ENCODE data around the gene MAP7D3. TPM values are rescaled to one million over a fixed set of nuclear protein-coding genes. Genes with fewer than 3 reads are reported as not detected.

MAP7D3 gene
- polyA plus RNA-seq, 3 donors, result 1.8 to 3.4 (median 2.9) TPM

DNA sequence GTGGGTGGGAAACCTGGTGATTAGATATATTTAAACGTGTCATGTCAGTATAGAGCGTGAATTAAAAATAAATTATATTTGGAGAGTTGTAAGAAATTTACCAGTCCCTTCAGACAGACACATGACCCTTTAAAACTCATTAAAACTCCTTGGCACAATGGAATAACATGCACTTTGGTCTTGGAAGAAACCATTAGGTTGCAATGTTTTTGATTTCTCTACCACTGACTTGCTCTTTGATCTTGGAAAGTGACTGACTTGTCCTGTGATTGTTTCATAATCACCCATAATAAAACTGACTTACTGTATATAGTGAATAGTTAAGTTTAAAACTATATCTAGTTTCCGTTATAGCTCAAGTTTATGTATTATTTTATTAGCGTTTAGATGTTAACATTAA, 68.0 kb downstream of the MAP7D3 start:
- H3K79me2 ChIP-seq (ENCODE audit: insufficient read depth, low read length), result no peaks in the 10 kb centered on the region
- no peaks in the 10 kb centered on the region for H3K36me3 Mint-ChIP-seq
- H2AFZ ChIP-seq (ENCODE audit: insufficient read depth, low read depth, low read length, poor library complexity, severe bottlenecking), result no peak overlapping the region
- no peak overlapping the region for H3K9ac ChIP-seq (ENCODE audit: insufficient read depth, low read length, poor library complexity, severe bottlenecking)
- H3K4me1 ChIP-seq (ENCODE audit: control insufficient read depth in 1 of 2, insufficient read depth in 2 of 2, low read length in 2 of 2), result no peaks in the 10 kb centered on the region
- H3K27ac Mint-ChIP-seq, result no peak overlapping the region
- H3K4me3 Mint-ChIP-seq, result no peak overlapping the region
- H3K4me2 ChIP-seq (replicated peaks; ENCODE audit: extremely low read depth, low read length, poor library complexity, severe bottlenecking), result no peak overlapping the region
- H3K27ac ChIP-seq (ENCODE audit: low read depth in 1 of 2, low read length in 2 of 2), result no peak overlapping the region
- H3K9me3 ChIP-seq (replicated peaks in 1 of 2; ENCODE audit: control insufficient read depth in 1 of 2, insufficient read depth in 1 of 2, low read length in 2 of 2), result no peaks in the 10 kb centered on the region
- no peak for DNase-seq
- H3K27me3 Mint-ChIP-seq (ENCODE audit: low read depth in 3 of 3), result peaks cover 0 to 4% (median 0%) of the 10 kb centered on the region in 3 donors
- TF ChIP-seq, protein P1, sequence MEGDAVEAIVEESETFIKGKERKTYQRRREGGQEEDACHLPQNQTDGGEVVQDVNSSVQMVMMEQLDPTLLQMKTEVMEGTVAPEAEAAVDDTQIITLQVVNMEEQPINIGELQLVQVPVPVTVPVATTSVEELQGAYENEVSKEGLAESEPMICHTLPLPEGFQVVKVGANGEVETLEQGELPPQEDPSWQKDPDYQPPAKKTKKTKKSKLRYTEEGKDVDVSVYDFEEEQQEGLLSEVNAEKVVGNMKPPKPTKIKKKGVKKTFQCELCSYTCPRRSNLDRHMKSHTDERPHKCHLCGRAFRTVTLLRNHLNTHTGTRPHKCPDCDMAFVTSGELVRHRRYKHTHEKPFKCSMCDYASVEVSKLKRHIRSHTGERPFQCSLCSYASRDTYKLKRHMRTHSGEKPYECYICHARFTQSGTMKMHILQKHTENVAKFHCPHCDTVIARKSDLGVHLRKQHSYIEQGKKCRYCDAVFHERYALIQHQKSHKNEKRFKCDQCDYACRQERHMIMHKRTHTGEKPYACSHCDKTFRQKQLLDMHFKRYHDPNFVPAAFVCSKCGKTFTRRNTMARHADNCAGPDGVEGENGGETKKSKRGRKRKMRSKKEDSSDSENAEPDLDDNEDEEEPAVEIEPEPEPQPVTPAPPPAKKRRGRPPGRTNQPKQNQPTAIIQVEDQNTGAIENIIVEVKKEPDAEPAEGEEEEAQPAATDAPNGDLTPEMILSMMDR (IDR thresholded peaks at IDR 0.05), result no peak
- WGBS (ENCODE audit: insufficient coverage), result no CpG with 5 or more reads among the region's 4 CpGs
- peaks cover 5% of the 10 kb centered on the region for H3K4me1 Mint-ChIP-seq
- no peaks in the 10 kb centered on the region for H3K27me3 ChIP-seq (ENCODE audit: control insufficient read depth in 2 of 2, insufficient read depth in 2 of 2, low read length in 2 of 2)
- no peaks in the 10 kb centered on the region for H3K36me3 ChIP-seq (replicated peaks in 1 of 2; ENCODE audit: control insufficient read depth in 1 of 2, insufficient read depth in 2 of 2, low read length in 2 of 2)
- H4K20me1 ChIP-seq (ENCODE audit: insufficient read depth, low read length), result no peaks in the 10 kb centered on the region
- no peaks in the 10 kb centered on the region for H3K9me3 Mint-ChIP-seq
- intact Hi-C loops (cut with micrococcal nuclease), result no loop called here
- no peak overlapping the region for H3K4me3 ChIP-seq (replicated peaks in 1 of 3; ENCODE audit: low read depth in 2 of 3, low read length in 3 of 3)

DNA sequence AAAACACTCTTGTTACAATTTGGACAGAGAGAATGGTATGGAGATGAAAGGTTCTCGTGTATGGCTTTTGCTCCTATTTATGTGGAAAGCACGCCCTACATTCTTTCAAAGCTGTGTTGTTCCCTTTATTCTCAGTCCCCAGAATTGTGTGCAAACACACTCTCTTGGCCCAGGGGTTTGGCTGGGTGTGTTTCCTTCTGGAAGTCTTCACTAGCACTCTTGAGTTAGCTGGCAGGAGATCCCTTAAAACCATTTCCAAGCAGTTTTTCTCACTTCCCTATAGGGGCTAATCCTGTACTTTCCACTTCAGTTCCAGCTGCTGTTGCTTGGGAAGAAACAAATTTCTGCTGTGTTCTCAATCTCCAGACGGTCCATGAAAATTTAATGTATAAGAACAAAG, 68.8 kb downstream of the MAP7D3 start:
- Mint-ChIP-seq H3K27ac (no peak overlapping the region), H3K4me1 (peaks cover 5% of the 10 kb centered on the region), H3K27me3 (ENCODE audit: low read depth in 3 of 3) (peaks cover 0 to 4% (median 0%) of the 10 kb centered on the region in 3 donors), H3K4me3 (no peak overlapping the region), H3K9me3 (no peaks in the 10 kb centered on the region), H3K36me3 (no peaks in the 10 kb centered on the region)
- no peaks in the 10 kb centered on the region for H4K20me1 ChIP-seq (ENCODE audit: insufficient read depth, low read length)
- H3K9me3 ChIP-seq (replicated peaks in 1 of 2; ENCODE audit: control insufficient read depth in 1 of 2, insufficient read depth in 1 of 2, low read length in 2 of 2), result no peaks in the 10 kb centered on the region
- 100% methylated on average over 1 of the region's 3 CpGs for WGBS (ENCODE audit: insufficient coverage)
- H3K4me2 ChIP-seq (replicated peaks; ENCODE audit: extremely low read depth, low read length, poor library complexity, severe bottlenecking), result no peak overlapping the region
- no peak overlapping the region for H3K27ac ChIP-seq (ENCODE audit: low read depth in 1 of 2, low read length in 2 of 2)
- intact Hi-C loops (cut with micrococcal nuclease), result no loop called here
- H3K79me2 ChIP-seq (ENCODE audit: insufficient read depth, low read length), result no peaks in the 10 kb centered on the region
- TF ChIP-seq, protein P1 (IDR thresholded peaks at IDR 0.05), result no peak
- H3K27me3 ChIP-seq (ENCODE audit: control insufficient read depth in 2 of 2, insufficient read depth in 2 of 2, low read length in 2 of 2), result no peaks in the 10 kb centered on the region
- no peak overlapping the region for H3K4me3 ChIP-seq (replicated peaks in 1 of 3; ENCODE audit: low read depth in 2 of 3, low read length in 3 of 3)
- H3K4me1 ChIP-seq (ENCODE audit: control insufficient read depth in 1 of 2, insufficient read depth in 2 of 2, low read length in 2 of 2), result no peaks in the 10 kb centered on the region
- H3K9ac ChIP-seq (ENCODE audit: insufficient read depth, low read length, poor library complexity, severe bottlenecking), result no peak overlapping the region
- no peak overlapping the region for H2AFZ ChIP-seq (ENCODE audit: insufficient read depth, low read depth, low read length, poor library complexity, severe bottlenecking)
- no peaks in the 10 kb centered on the region for H3K36me3 ChIP-seq (replicated peaks in 1 of 2; ENCODE audit: control insufficient read depth in 1 of 2, insufficient read depth in 2 of 2, low read length in 2 of 2)
- DNase-seq, result no peak
